ENCODE data around the gene PTPN1.
"Not testable (repeated sequence)": the region's sequence is repeated elsewhere in the genome, so short reads cannot be mapped to it uniquely, and the experiment has no call there.

The PTPN1 gene

GRCh38 chr20:50527068-50527605, 17.0 kb downstream of the PTPN1 start:
- no peak for DNase-seq (ENCODE audit: low read depth in 1 of 2, low spot score in 1 of 2)

GRCh38 chr20:50528129-50528528, 17.9 kb downstream of the PTPN1 start:
- no peak for DNase-seq (ENCODE audit: low read depth in 1 of 2, low spot score in 1 of 2)

- no peak for DNase-seq (ENCODE audit: low read depth in 1 of 2, low spot score in 1 of 2)
Observed at GRCh38 chr20:50528804-50529351, 18.7 kb downstream of the PTPN1 start.

GRCh38 chr20:50532221-50532620, 22.0 kb downstream of the PTPN1 start:
- DNase-seq (ENCODE audit: low read depth in 1 of 2, low spot score in 1 of 2): no peak

GRCh38 chr20:50533061-50533460, 22.9 kb downstream of the PTPN1 start:
- no peak for DNase-seq (ENCODE audit: low read depth in 1 of 2, low spot score in 1 of 2)

- no peak for DNase-seq (ENCODE audit: low read depth in 1 of 2, low spot score in 1 of 2)
Observed at GRCh38 chr20:50533464-50533863, 23.3 kb downstream of the PTPN1 start.

- DNase-seq (ENCODE audit: low read depth in 1 of 2, low spot score in 1 of 2): no peak
Observed at GRCh38 chr20:50534567-50534966, 24.4 kb downstream of the PTPN1 start.

- no peak for DNase-seq (ENCODE audit: low read depth in 1 of 2, low spot score in 1 of 2)
Observed at GRCh38 chr20:50535162-50535561, 25.0 kb downstream of the PTPN1 start.

- DNase-seq (ENCODE audit: low read depth in 1 of 2, low spot score in 1 of 2): no peak
Observed at GRCh38 chr20:50536333-50536732, 26.1 kb downstream of the PTPN1 start.

- no peak for DNase-seq (ENCODE audit: low read depth in 1 of 2, low spot score in 1 of 2)
Observed at GRCh38 chr20:50537546-50538201, 27.5 kb downstream of the PTPN1 start.

- DNase-seq (ENCODE audit: low read depth in 1 of 2, low spot score in 1 of 2): no peak
Observed at GRCh38 chr20:50538276-50538675, 28.1 kb downstream of the PTPN1 start.

- not testable (repeated sequence) for DNase-seq (ENCODE audit: low read depth in 1 of 2, low spot score in 1 of 2)
Observed at GRCh38 chr20:50539798-50540197, 29.6 kb downstream of the PTPN1 start.

GRCh38 chr20:50540620-50541605, 30.7 kb downstream of the PTPN1 start:
- DNase-seq (ENCODE audit: low read depth in 1 of 2, low spot score in 1 of 2): no peak

- DNase-seq (ENCODE audit: low read depth in 1 of 2, low spot score in 1 of 2): no peak
Observed at GRCh38 chr20:50541606-50542041, 31.4 kb downstream of the PTPN1 start.

GRCh38 chr20:50543326-50543725, 33.1 kb downstream of the PTPN1 start:
- DNase-seq (ENCODE audit: low read depth in 1 of 2, low spot score in 1 of 2): no peak

GRCh38 chr20:50545126-50545525, 34.9 kb downstream of the PTPN1 start:
- DNase-seq (ENCODE audit: low read depth in 1 of 2, low spot score in 1 of 2): no peak

GRCh38 chr20:50546729-50547314, 36.6 kb downstream of the PTPN1 start:
- no peak for DNase-seq (ENCODE audit: low read depth in 1 of 2, low spot score in 1 of 2)

GRCh38 chr20:50547964-50548363, 37.8 kb downstream of the PTPN1 start:
- no peak for DNase-seq (ENCODE audit: low read depth in 1 of 2, low spot score in 1 of 2)

GRCh38 chr20:50548396-50548795, 38.2 kb downstream of the PTPN1 start:
- DNase-seq (ENCODE audit: low read depth in 1 of 2, low spot score in 1 of 2): no peak

- no peak for DNase-seq (ENCODE audit: low read depth in 1 of 2, low spot score in 1 of 2)
Observed at GRCh38 chr20:50550531-50550930, 40.3 kb downstream of the PTPN1 start.

- DNase-seq (ENCODE audit: low read depth in 1 of 2, low spot score in 1 of 2): no peak
Observed at GRCh38 chr20:50551288-50551687, 41.1 kb downstream of the PTPN1 start.
